Esophagus squamous epithelium (tissue), 5 donors: ENCODE data around the gene TMEM201. TPM values are rescaled to one million over a fixed set of nuclear protein-coding genes. Genes with fewer than 3 reads are reported as not detected.

Experiments used
- DNase-seq: peaks from one replicate; lab custom pipeline; 2025; lab: John Stamatoyannopoulos, UW
- H3K27ac ChIP-seq, 4 donors: fragments of 200-600 bp; sonication (generic); one replicate each; pipeline ENCODE4 v1.5.1; 2016 to 2019; ENCODE audit warnings: mild to moderate bottlenecking in 1 of 4
- H3K27me3 ChIP-seq, 4 donors: fragments of 200-600 bp; sonication (generic); 1 replicate in 3 of 4; 2 replicates in 1 of 4; pipeline versions ENCODE4 v1.5.1 to v1.6.0; 2017 to 2021; ENCODE audit warnings: antibody characterized with exemption in 1 of 4
- H3K36me3 ChIP-seq, 3 donors: fragments of 200-600 bp; sonication (generic); one replicate each; pipeline ENCODE4 v1.5.1; 2016 to 2019
- H3K4me1 ChIP-seq, 3 donors: fragments of 200-600 bp; sonication (generic); one replicate each; pipeline ENCODE4 v1.5.1; 2017 to 2019
- H3K4me3 ChIP-seq, 4 donors: fragments of 200-600 bp; sonication (generic); 1 replicate in 3 of 4; 2 replicates in 1 of 4; pipeline ENCODE4 v1.5.1; 2016 to 2019; ENCODE audit warnings: mild to moderate bottlenecking in 2 of 4, moderate library complexity in 1 of 4
- H3K9me3 ChIP-seq, 3 donors: fragments of 200-600 bp; sonication (generic); one replicate each; pipeline ENCODE4 v1.5.1; 2016 to 2019
- CTCF ChIP-seq, 6 experiments: fragments of 450-650 bp in 4 of 6; fragments of 200-600 bp in 2 of 6; sonication (generic) in 2 of 6; IDR thresholded peaks; one replicate each; pipeline ENCODE4 v1.5.1; 2016 to 2019; ENCODE audit warnings: antibody characterized with exemption in 6 of 6, mild to moderate bottlenecking in 4 of 6, moderate library complexity in 4 of 6
- POLR2A ChIP-seq, 4 donors: fragments of 450-650 bp; IDR thresholded peaks; one replicate each; pipeline ENCODE4 v1.6.1; 2017; ENCODE audit warnings: antibody characterized with exemption in 4 of 4, mild to moderate bottlenecking in 4 of 4, moderate library complexity in 3 of 4
- WGBS, 2 donors: methylation state at CpG; one replicate each; pipeline ENCODE4 v1.1.5; 2018; 5-methylcytosine and 5-hydroxymethylcytosine counted together
- intact Hi-C: fragments of 100-400 bp; cut with DNase I; formaldehyde crosslinking; loops from one replicate; pipeline ENCODE4 v1.15.0; 2022
- total RNA-seq, 4 donors: library from RNA; depleted of rRNA; stranded (reverse); fragments of >200 nt; gene quantifications; one replicate each; pipeline ENCODE4 v1.1.0, GENCODE V29; 2016
- donor health status: DM: yes; HTN: yes; CAD: no.

The TMEM201 gene
- total RNA-seq, 4 donors from 2014 or later, result 5.0 to 10.3 (median 8.7) TPM

GRCh38 chr1:9576903-9577302 lies 11.8 kb upstream of the TMEM201 start:
- peaks cover 0 to 51% (median 0%) of the 10 kb centered on the region in 3 donors for H3K36me3 ChIP-seq
- intact Hi-C loops, result no loop called here
- no peaks in the 10 kb centered on the region for H3K9me3 ChIP-seq
- H3K27ac ChIP-seq, result no peak overlapping the region
- DNase-seq, result no peak
- H3K27me3 ChIP-seq, result no peaks in the 10 kb centered on the region
- no peak overlapping the region for H3K4me3 ChIP-seq
- WGBS, 2 donors, result 87 to 92% methylated on average over 6 of the region's 6 CpGs
- TF ChIP-seq CTCF (IDR thresholded peaks at IDR 0.05) (no peak), POLR2A (IDR thresholded peaks at IDR 0.05) (no peak)
- no peaks in the 10 kb centered on the region for H3K4me1 ChIP-seq

GRCh38 chr1:9577423-9577822 lies 11.3 kb upstream of the TMEM201 start:
- TF ChIP-seq POLR2A (IDR thresholded peaks at IDR 0.05) (no peak), CTCF (IDR thresholded peaks at IDR 0.05) (no peak)
- Histone ChIP-seq H3K36me3 (peaks cover 0 to 51% (median 0%) of the 10 kb centered on the region in 3 donors), H3K27ac (no peak overlapping the region), H3K4me3 (no peak overlapping the region), H3K4me1 (no peaks in the 10 kb centered on the region), H3K27me3 (no peaks in the 10 kb centered on the region), H3K9me3 (no peaks in the 10 kb centered on the region)
- WGBS, 2 donors, result 87 to 95% methylated on average over 5 of the region's 5 CpGs
- no peak for DNase-seq
- intact Hi-C loops, result no loop called here

- H3K9me3 ChIP-seq, result no peaks in the 10 kb centered on the region
- WGBS, 2 donors, result 74 to 79% methylated on average over 2 of the region's 2 CpGs
- H3K27ac ChIP-seq, result no peak overlapping the region
- no peaks in the 10 kb centered on the region for H3K27me3 ChIP-seq
- peaks cover 0 to 70% (median 0%) of the 10 kb centered on the region in 3 donors for H3K36me3 ChIP-seq
- no peaks in the 10 kb centered on the region for H3K4me1 ChIP-seq
- intact Hi-C loops, result no loop called here
- no peak for TF ChIP-seq CTCF (IDR thresholded peaks at IDR 0.05)
- TF ChIP-seq POLR2A (IDR thresholded peaks at IDR 0.05), result no peak
- no peak for DNase-seq
- H3K4me3 ChIP-seq, result no peak overlapping the region
Observed at GRCh38 chr1:9580942-9581341, 7.8 kb upstream of the TMEM201 start.

- Histone ChIP-seq H3K4me3 (no peak overlapping the region), H3K9me3 (no peaks in the 10 kb centered on the region), H3K27ac (no peak overlapping the region), H3K36me3 (peaks cover 0 to 31% (median 0%) of the 10 kb centered on the region in 3 donors), H3K27me3 (no peaks in the 10 kb centered on the region), H3K4me1 (peaks cover 10 to 29% (median 14%) of the 10 kb centered on the region in 3 donors)
- no peak for DNase-seq
- TF ChIP-seq CTCF (IDR thresholded peaks at IDR 0.05) (no peak), POLR2A (IDR thresholded peaks at IDR 0.05) (no peak)
- intact Hi-C loops, result no loop called here
- WGBS, 2 donors, result 85 to 88% methylated on average over 3 of the region's 3 CpGs
Observed at GRCh38 chr1:9586147-9586766, 2.5 kb upstream of the TMEM201 start.

GRCh38 chr1:9589144-9589718 lies 520 bp downstream of the TMEM201 start:
- Histone ChIP-seq H3K36me3 (peaks cover 0 to 6% (median 0%) of the 10 kb centered on the region in 3 donors), H3K4me1 (peaks cover 32 to 59% (median 35%) of the 10 kb centered on the region in 3 donors), H3K27ac (peak overlapping the region; percentile 60 to 91 (median 86)), H3K4me3 (peak overlapping the region; percentile 56 to 88 (median 68)), H3K9me3 (no peaks in the 10 kb centered on the region), H3K27me3 (no peaks in the 10 kb centered on the region)
- TF ChIP-seq CTCF (IDR thresholded peaks at IDR 0.05), result no peak
- WGBS, 2 donors, result 0% methylated on average over 6 to 9 of the region's 63 CpGs
- intact Hi-C loops, result no loop called here
- DNase-seq, result no peak
